HPDE6-E6E7 (cell line): Measurements from ENCODE around the gene ERVFRD-1.
A peak's percentile ranks its signal among the peaks of the same experiment; 100 is the strongest.

ENCODE experiments used
- DNase-seq: peaks from one replicate; pipeline ENCODE4 v3.0.0; 2011; ENCODE audit warnings: missing footprints; ENCODE audit errors: extremely low spot score

ERVFRD-1 gene, protein sequence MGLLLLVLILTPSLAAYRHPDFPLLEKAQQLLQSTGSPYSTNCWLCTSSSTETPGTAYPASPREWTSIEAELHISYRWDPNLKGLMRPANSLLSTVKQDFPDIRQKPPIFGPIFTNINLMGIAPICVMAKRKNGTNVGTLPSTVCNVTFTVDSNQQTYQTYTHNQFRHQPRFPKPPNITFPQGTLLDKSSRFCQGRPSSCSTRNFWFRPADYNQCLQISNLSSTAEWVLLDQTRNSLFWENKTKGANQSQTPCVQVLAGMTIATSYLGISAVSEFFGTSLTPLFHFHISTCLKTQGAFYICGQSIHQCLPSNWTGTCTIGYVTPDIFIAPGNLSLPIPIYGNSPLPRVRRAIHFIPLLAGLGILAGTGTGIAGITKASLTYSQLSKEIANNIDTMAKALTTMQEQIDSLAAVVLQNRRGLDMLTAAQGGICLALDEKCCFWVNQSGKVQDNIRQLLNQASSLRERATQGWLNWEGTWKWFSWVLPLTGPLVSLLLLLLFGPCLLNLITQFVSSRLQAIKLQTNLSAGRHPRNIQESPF

DNA sequence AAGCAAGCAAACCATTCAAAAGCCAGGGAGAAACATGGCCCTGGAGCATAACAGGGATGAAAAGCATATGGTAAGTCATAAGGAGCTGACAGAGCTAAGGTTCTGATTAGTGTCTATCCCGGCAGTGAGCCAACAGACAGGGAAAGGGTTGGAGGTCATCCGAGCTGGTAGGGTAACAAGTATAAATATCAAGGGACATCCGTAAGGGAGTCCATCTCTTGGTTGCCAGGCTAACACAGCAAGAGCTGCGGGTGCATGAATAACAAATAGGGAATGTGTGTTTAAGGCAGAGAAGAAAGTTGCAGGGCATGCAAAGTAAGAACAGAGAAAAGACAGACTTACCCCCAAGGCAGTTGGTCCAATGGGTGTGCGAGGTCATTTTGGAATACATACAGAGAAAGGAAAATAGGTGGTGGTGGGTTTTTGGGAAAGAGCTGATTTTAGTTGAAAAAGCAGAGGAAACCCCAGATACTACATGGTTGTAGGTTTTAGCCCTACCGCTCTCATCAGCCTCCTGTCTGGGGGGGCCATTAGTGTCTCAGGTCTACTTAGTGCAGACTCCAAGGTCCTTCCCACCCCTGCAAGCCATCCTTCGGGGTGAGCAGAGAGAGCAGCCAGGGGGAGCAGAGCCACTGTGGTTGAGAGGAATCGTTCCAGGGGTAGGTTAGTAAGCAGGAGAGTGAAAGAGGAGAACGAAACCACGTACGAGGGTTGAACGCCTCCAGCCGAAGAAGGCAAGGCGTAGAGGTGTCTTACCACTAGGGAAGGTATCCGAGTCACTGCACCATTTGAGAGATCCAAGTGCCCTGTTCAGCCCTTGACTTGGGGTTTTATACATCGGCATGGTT, at the start of gene ERVFRD-1:
Gene ERVFRD-1 (minus strand): TSS at position 805 of the 848 bp plus-strand sequence. CDS start 6,415 bp downstream, outside the sequence.
- no peak for DNase-seq

DNA sequence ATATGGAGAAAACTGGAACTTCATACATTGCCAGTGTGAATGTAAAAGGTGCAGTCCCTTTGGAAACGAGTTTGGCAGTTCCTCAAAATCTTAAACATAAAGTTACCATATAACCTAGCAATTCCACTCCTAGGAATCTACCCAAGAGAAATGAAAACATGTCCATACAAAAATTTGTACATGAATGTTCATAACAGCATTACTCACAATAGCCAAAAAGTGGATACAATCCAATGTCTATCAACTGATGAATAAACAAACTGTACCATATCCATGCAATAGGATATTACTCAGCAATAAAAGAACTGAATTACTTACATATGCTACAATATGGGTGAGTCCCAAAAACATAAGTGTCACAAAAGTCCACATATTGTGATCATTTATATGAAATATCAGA, 48.7 kb upstream of the ERVFRD-1 start:
- no peak for DNase-seq

DNA sequence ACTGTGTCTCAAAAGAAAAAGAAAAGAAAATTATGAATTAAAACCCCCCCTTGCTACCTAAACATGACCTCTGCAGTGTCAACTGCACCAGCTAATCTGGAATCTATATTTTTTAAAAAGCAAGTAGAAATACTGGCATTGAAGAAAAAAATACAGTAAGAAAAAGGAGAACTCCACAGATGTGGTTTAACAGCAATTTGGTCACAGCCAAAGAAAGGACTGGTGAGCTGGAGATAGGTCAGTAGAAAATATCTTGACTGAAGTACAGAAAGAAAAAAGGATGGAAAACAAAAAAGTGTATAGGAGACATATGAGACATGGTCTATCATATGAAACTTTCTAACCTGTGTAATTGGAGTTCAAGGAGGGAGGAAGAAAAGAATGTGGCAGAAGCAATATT, 44.1 kb upstream of the ERVFRD-1 start:
- DNase-seq: no peak

DNA sequence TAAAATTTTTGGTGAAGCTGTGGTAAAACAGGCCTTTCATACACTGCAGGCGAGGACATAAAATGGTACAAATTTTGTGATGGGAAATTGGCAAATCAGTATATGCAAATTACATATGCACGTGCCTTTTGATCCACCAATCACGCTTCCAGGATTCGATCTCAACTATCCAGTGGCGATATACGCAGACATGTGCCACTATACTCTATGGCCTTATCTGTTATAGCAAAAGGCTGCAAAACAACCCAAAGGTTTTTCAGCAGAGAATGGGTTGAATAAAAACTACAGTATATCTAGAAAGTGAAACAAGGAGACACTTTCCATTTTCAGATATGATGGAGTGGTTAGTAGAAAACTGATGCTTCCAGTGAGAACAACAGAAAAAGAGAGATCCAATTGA, 41.9 kb upstream of the ERVFRD-1 start:
- no peak for DNase-seq

DNA sequence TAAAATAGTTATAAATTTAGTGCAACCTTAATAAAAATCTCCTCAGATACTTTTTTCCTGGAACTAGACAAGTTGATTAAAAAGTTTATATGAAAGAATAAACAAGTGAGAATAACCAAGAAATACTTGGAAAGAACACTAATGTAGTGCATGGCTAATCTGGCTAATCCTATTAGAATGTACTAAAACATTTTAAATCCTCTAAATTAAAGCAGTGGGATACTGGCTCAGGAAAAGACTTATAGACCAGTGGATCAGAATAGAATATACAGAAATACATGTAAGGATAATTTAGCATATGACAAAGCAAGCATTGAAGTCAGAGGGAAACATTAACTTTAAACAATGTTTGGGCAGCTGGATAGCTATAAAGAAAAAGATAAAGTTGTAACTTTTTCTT, 41.1 kb upstream of the ERVFRD-1 start:
- DNase-seq: no peak

DNA sequence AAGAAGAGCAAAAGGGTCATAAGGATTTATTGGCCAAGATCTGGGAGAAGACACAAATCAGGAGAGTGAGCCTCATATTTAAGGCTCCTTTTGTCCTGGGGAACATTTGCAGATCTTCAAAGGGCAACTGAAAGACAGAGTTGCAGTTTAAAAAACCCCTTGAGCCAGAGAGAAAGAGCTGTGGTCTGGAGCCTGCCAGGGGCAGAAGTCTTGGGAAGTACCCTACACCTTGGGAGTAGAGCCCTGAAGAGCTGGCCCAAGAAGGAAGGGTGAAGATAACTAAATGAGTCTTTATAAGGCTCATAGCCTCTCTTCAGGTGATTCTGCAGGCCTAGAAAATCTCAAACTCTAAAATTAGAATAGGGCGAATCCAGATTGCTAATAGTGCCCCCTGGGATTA, 40.0 kb upstream of the ERVFRD-1 start:
- no peak for DNase-seq

DNA sequence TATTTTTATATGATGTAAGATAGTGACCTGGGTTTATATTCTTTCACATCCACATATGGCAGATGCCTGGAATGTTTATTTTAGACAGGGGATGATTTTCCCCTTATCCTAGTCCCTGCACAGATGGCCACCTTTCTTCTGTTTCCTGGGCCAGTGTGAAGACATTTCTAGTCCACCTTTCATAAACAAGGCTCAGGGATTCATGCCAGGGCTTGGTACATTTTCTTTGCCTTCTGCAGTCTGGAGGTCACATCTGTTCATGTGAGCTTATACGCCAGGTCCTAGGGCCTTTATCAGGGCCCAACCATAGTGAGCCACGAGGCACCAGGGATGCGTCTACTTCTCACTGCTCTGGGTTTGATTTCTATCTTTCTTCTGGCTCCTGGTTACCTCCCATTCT, 38.0 kb upstream of the ERVFRD-1 start:
- no peak for DNase-seq

DNA sequence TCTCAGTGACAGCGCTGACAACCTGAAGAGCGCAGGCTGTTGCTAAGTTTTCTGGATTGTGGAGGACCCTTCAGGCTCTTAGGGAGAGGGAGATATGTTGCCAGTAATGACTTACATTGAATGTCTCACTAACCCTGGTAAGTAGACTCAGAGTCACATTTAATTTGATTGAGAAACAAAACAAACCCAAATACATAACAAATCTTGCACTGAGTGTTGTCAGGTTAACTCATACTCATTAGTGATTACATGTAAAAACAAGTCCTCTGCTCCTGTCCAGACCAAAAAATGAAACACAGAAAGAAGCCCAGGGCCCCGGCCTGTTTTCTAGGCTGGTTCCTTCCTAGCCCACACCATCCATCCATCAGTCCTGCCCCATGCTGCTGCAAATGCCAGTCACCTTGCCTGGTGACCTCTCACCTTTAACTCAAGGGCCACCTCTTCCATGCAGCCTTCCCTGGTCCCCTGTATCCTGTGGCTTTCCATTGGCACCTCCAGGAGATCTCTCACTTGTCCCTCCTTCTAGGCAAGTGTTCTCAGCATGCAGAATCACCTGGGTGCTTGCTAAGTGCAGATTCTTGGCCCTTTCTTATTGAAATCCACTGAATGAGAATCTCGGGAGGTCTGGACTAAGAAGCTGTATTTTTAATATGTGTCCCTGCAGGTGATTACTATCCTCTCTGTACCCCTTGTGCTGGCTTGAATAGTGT, 34.7 kb upstream of the ERVFRD-1 start:
- DNase-seq: no peak

DNA sequence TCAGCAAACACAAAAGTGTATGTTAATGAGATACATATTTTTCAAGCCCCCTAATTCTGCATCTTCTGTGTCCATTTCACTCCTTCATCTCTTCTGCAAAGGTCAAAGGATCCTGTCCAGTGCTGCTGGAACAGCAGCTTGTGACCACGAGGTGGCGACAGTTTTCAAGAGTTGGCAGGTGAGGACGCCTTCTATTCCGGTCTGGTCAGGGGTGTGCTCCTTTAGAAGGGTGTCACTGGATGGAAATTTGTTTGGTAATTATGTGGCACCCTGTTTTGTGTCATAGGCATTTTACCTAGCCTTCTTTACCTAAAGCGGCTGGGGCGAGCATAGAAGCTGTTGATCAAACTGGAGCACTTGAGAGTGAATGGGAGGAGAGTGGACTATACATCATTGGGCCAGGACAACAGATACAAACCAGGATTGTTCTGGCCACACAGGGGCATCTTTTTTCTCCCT, 32.9 kb upstream of the ERVFRD-1 start:
- peak; percentile 78 for DNase-seq

DNA sequence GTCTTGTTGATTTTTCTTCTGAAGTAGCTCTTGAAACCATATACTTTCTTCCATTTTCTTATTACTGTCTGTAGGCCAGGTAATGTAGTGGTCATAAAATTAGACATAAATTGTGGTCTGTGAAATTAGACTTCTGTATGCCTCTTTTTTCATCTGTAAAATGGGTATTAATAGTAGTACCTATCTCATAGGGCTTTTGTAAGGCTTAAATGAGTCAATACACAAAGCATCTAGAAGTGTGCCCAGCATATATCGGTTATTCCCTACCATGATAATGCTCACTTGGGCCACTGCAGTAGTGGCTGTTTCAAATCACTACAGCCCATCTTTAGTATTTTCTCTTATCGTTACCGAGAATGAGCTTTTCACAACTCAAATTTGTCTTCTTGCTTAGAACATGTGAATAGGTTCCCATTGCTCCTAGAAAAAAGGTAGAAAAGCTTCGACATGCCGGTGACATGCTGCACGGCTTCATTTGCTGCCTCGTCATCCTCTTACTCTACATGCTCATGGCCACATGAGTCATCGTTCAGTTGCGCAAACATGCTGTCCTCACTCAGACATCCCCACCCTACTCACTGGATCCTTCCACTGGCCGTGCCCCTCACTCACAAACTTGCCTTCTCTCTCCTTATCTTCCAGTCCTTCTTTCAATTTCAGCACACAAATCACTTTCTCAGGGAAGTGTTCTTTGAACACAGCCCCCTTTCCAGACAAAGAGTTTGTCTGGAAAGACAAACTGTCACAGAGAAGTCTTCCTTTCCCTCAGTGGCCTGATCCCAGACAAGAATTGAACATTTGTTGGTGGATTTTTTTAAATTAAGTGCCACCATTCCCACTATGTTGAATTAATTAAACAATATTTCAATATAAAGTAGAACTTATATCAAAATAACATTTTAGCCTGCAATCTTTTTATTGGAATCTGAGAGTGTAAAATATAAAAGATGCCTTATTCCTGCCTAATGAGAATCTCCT, 32.2 kb upstream of the ERVFRD-1 start:
- DNase-seq: peak; percentile 91

DNA sequence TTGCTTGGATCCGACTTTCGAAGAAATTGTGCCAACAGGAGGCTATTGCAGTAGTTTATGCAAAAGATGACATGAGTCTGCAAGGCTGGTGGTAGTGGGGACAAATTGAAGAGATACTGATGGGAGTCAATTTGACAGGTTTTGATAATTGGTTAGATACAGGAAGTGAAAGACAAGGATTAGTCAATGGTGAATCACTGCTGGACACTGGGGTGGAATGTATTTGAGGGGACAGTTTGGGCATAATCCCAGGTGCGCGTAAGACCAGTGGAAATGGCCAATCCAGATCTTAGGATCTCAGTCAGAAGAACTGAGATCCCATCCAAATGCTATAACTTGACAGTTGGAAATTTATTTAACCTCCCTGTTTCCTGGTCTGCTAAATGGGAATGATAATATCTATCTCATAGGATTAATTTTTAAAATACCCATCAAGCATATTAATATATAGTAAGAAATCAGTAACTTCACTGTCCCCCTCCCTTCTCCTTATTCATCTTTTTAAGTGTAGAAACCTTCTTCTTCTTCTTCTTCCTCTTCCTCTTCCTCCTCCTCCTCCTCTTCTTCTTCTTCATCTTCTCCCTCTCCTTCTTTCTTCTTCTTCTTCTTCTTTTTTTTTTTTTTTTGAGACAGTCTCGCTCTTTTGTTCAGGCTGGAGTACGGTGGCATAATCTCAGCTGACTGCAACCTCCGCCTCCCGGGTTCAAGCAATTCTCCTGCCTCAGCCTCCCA, 30.9 kb upstream of the ERVFRD-1 start:
- DNase-seq: no peak

DNA sequence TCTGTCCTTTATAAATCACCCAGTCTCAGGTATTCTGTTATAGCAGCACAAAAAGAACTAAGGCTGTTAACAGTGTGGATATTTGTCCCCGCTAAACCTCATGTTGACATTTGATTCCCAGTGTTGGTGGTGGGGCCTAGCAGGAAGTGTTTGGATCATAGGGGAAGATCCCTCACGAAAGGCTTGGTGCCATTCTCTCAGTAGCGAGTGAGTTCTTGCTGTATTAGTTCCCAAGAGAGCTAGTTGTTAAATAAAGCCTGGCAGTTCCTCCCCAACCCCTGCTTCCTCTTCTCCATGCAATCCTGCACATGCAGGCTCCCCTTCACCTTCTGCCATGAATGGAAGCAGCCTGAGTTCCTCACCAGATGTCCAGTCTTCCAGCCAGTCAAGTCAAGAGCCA, 29.8 kb upstream of the ERVFRD-1 start:
- DNase-seq: no peak

DNA sequence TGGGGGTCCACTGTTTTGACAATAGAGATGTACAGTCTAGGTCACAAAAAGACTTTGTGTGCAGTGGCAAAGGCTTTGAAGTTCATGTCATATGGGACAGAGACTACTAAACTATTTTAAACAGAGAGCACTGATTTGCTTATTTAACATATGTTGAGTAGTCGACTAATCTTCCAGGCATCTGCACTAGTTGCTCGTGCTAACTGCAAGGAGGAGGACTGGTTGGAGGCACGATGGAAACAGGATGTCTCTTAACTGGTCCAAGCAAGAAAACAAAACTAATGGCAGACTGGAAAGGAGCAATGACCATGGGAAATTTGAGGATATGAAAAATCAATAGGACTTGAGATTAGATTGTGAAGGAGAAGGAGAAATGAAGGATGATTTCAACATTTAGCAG, 28.5 kb upstream of the ERVFRD-1 start:
- no peak for DNase-seq

DNA sequence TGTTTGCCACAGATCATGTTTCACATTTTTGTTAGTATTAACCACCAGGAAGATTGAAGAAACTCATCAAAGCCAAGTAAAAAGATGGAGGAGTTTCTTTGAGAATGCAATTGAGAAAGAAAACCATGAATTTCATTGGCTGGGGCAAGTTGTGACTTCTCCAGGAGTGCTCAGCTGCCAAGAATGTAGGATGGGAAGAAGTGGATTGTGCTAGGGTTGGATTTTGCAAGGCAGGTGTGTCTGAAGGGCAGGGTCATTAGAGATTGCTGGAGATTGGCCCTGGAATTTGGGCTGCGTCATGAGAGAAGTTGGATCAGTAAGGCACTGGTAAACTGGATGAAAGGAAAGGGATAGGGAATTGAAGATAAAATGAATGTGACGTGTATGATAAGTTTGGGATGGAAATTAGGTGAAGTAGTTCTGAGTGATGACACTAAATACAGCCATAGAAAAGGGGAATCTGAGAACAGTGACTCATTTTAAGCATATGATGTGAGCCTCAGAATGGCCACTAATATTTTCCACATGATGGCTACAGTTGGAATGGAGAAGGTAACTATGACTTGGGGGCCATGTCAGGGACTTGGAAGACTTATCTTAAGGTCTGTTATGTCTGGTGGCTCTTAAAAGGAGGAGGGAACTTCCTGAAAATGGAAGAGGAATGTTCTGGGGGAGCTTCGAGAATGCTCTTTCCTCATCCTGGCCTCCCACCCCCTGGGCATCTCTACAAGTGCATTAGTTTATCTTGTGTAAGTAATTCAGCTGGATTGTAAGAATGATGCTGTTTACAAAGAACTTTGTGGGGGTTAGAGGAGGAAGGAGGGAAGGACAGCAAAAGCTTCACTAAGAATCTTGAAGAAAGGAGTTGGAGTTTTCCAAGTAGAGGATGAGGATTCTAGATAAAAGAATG, 27.8 kb upstream of the ERVFRD-1 start:
- DNase-seq: peak; percentile 78

DNA sequence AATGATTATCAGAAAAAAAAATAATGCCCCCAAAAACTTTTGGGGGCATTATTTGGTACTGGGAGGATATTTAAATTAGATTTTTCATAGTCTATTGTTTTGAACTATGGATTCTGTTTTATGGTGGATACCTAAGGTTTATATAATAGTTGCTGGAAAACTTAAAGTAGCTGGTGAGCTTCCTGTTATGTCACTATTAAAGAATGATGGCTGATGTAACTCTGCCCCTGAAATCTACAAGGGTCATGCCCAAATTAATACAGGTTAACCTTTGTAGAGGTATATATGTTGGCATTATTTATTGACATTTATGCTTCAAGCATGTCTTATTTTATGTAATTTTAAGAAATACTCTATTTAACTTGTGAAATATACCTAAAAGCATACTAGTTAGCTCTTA, 25.3 kb upstream of the ERVFRD-1 start:
- DNase-seq: no peak

DNA sequence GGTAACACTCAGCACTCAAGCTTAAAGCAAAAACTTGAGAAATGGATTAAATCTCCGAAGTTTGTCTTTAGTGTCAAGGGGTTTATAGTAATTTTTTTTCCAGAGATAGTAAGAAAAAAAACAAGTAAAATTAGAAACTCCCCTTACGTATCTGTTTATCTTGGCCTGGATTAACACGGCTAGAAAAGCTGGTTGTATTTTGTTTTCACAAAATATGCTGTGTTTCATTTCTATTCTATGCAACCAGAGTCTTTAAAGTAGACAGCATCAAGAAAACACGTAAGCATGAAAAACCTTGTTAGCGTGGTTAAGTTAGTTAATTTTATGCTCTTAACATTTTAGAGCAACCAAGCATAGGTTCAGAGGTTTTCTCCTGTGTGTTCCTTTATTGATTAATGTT, 21.8 kb upstream of the ERVFRD-1 start:
- no peak for DNase-seq

DNA sequence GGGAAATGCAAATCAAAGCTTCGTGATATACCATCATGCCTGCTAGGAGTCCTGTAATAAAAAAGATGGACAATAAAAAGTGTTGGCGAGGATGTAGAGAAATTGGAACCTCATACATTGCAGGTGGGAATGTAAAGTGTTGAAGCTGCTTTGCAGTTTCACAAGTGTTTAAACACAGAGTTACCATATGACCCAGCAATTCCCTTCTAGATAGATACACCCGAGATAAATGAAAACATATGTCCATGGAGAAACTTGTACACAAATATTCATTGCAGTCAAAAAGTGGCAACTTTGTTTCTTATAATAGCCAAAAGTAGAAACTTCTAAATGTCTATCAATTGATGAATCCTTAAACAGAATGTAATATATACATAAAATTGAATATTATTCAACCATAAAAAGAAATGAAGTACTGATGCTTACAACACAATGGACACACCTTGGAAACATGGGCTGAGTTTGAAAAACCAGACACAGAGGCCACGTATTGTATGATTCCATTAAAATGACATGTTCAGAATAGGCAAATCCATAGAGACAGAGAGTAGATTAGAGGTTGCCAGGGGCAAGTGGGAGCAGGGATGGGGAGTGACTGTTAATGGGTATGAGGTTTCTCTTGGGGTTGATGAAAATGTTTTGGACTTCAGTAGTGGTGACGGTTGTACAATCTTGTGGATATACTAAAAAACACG, 20.8 kb upstream of the ERVFRD-1 start:
- no peak for DNase-seq

DNA sequence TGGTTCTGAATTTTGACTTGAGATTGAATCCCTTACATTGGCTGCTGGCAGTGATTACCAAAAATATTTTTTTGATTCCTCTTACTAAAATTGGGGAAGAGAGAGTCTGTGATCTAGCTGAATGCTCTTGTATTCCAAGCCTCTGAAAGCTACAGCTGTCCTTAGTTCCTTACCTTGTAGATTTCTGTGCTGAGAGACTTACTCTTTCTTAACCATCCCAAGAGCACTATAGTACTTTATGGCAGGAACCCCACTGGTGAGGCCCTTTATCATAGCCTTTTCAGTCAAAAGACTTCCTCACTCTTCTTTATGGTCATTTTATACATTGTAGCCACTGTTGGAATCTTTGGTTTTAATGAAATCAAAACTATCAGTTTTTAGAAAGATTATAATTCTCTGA, 19.1 kb upstream of the ERVFRD-1 start:
- no peak for DNase-seq
